NCI-H2227 treated with DMSO at 0.1 percent for 48 hours (cell line): ENCODE measurements around the gene SLC35F2.
"Not testable (repeated sequence)": the region's sequence is repeated elsewhere in the genome, so short reads cannot be mapped to it uniquely, and the experiment has no call there.

ENCODE experiments used
- DNase-seq: peaks from one replicate; lab custom pipeline; 2025; lab: John Stamatoyannopoulos, UW

Gene SLC35F2

GRCh38 chr11:107785401-107785800, 73.2 kb downstream of the SLC35F2 start:
- DNase-seq = peak; percentile 90

GRCh38 chr11:107783121-107783520, 75.5 kb downstream of the SLC35F2 start:
- DNase-seq = no peak

- no peak for DNase-seq
Observed at GRCh38 chr11:107780775-107781174, 77.8 kb downstream of the SLC35F2 start.

GRCh38 chr11:107780136-107780535, 78.5 kb downstream of the SLC35F2 start:
- DNase-seq = no peak

- DNase-seq = no peak
Observed at GRCh38 chr11:107778839-107779517, 79.6 kb downstream of the SLC35F2 start.

GRCh38 chr11:107777110-107777509, 81.5 kb downstream of the SLC35F2 start:
- no peak for DNase-seq

GRCh38 chr11:107776062-107776461, 82.5 kb downstream of the SLC35F2 start:
- DNase-seq = no peak

- DNase-seq = no peak
Observed at GRCh38 chr11:107770551-107770951, 88.0 kb downstream of the SLC35F2 start.

GRCh38 chr11:107769189-107769588, 89.4 kb downstream of the SLC35F2 start:
- DNase-seq = no peak

GRCh38 chr11:107758719-107759355, 99.8 kb downstream of the SLC35F2 start:
- DNase-seq = not testable (repeated sequence)

GRCh38 chr11:107757661-107758060, 100.9 kb downstream of the SLC35F2 start:
- DNase-seq = no peak

- no peak for DNase-seq
Observed at GRCh38 chr11:107756553-107756952, 102.0 kb downstream of the SLC35F2 start.

- DNase-seq = no peak
Observed at GRCh38 chr11:107752949-107753822, 105.4 kb downstream of the SLC35F2 start.

GRCh38 chr11:107752508-107752907, 106.1 kb downstream of the SLC35F2 start:
- DNase-seq = no peak

GRCh38 chr11:107751082-107751481, 107.5 kb downstream of the SLC35F2 start:
- no peak for DNase-seq

- no peak for DNase-seq
Observed at GRCh38 chr11:107750313-107750712, 108.3 kb downstream of the SLC35F2 start.

GRCh38 chr11:107747622-107748021, 111.0 kb downstream of the SLC35F2 start:
- no peak for DNase-seq

GRCh38 chr11:107744736-107745135, 113.9 kb downstream of the SLC35F2 start:
- DNase-seq = no peak

GRCh38 chr11:107743191-107743590, 115.4 kb downstream of the SLC35F2 start:
- no peak for DNase-seq

GRCh38 chr11:107741044-107741823, 117.4 kb downstream of the SLC35F2 start:
- no peak for DNase-seq
